B cell (primary cell): ENCODE data around the gene PHACTR1.

Experiments
- CTCF ChIP-seq: fragments of 200-600 bp; IDR thresholded peaks from one replicate; pipeline ENCODE4 v1.8.0; 2022; ENCODE audit warnings: antibody characterized with exemption, mild to moderate bottlenecking
- EZH2 ChIP-seq: IDR thresholded peaks from 2 replicates; pipeline ENCODE4 v1.6.1; 2012; ENCODE audit warnings: borderline replicate concordance, low read depth, mild to moderate bottlenecking, moderate library complexity, low read length; ENCODE audit not compliant: insufficient read depth, poor library complexity, severe bottlenecking

GRCh38 chr6:13299403-13299821, 582.8 kb downstream of the PHACTR1 start:
- TF ChIP-seq EZH2 (no peak), CTCF (no peak)
